ENCODE results near the gene TRMT112.
A peak's percentile ranks its signal among the peaks of the same experiment; 100 is the strongest.

Gene TRMT112

DNA sequence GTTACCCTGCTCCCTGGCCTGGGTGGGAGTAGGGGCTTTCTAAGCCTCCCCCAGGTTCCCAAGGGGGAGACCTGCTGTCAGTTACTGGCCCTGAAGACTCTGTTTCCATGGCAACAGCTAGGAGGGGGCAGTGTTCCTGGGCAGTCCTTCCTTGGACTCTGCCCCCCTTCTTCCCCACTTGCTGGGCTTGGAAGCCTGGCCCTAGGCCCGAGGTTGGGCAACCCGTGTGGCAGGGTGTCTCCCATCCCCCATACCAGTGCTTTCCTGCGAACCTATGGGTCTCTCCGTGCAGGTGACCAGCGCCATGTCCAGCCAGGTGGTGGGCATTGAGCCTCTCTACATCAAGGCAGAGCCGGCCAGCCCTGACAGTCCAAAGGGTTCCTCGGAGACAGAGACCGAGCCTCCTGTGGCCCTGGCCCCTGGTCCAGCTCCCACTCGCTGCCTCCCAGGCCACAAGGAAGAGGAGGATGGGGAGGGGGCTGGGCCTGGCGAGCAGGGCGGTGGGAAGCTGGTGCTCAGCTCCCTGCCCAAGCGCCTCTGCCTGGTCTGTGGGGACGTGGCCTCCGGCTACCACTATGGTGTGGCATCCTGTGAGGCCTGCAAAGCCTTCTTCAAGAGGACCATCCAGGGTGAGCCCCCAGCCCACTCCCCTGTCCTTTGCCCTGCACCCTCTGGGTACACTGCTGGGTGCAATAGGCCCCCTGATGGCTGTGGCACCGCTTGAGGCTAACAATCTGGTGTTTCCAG, 10.3 kb downstream of the TRMT112 start:
- DNase-seq (ENCODE audit: low spot score), result no peak
- in situ Hi-C loops (cut with MboI; ENCODE audit: low sequenced_read_pairs, unreplicated experiment), result no loop called here
- TF ChIP-seq, protein P1, sequence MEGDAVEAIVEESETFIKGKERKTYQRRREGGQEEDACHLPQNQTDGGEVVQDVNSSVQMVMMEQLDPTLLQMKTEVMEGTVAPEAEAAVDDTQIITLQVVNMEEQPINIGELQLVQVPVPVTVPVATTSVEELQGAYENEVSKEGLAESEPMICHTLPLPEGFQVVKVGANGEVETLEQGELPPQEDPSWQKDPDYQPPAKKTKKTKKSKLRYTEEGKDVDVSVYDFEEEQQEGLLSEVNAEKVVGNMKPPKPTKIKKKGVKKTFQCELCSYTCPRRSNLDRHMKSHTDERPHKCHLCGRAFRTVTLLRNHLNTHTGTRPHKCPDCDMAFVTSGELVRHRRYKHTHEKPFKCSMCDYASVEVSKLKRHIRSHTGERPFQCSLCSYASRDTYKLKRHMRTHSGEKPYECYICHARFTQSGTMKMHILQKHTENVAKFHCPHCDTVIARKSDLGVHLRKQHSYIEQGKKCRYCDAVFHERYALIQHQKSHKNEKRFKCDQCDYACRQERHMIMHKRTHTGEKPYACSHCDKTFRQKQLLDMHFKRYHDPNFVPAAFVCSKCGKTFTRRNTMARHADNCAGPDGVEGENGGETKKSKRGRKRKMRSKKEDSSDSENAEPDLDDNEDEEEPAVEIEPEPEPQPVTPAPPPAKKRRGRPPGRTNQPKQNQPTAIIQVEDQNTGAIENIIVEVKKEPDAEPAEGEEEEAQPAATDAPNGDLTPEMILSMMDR (IDR thresholded peaks at IDR 0.05; ENCODE audit: borderline replicate concordance, control extremely low read depth, extremely low read depth, insufficient read depth, missing control alignments), result no peak

DNA sequence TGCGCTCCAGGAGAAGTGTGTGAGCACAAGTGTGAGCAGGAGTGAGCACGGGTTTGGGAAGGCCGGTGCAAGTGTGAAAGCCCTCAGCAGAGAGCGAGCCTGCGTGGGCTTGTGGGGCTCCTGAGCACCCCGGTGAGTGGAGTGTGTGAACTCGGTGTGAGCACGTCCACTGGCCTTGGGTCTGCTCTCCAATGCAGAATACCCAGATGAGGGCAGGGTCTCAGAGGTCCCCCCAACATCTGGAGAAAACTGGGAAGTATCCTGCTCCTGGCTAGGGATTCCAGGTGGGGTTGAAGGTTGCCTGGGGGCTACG, 10.8 kb downstream of the TRMT112 start:
- in situ Hi-C loops (cut with MboI; ENCODE audit: low sequenced_read_pairs, unreplicated experiment), result no loop called here
- TF ChIP-seq, protein P1 (IDR thresholded peaks at IDR 0.05; ENCODE audit: borderline replicate concordance, control extremely low read depth, extremely low read depth, insufficient read depth, missing control alignments), result no peak
- DNase-seq (ENCODE audit: low spot score), result no peak

DNA sequence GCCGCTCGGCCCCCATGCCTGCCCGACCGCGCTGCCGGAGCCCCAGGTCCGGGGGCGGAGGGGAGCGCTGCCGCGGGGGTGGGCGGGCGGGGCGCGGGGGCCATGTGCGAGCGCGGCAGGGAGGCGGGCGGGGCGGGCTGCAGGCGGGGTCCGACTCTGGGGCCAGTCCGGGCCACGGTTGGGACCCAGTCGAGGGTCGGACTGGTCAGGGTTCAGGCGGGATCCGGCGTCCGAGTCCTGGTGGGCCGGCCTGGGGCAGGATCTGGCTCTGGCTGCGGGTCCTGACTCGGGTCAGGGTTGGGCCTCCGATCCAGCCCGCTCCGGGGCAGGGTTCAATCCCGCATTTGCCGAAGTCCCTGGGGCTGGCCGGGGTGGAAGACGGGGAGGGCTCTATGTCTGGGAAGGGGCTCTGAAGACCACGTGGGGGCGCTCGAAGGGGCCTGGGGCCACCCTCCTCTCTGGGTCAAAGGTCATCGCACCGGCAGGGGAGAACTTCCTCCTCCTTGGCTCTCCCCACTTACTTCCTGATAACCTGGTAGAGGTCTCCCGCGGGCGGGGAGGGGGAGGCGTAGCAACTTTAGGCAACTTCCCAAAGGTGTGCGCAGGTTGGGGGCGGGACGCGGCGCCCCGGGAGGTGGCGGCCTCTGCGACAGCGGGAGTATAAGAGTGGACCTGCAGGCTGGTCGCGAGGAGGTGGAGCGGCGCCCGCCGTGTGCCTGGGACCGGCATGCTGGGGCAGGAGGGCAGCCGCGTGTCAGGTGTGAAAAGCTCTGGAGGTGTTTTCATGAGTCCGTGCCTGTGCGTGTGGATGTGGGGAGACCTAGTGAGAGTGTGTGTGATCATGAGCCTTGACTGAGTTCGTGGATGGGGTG, 11.4 kb downstream of the TRMT112 start:
- in situ Hi-C loops (cut with MboI; ENCODE audit: low sequenced_read_pairs, unreplicated experiment), result no loop called here
- DNase-seq (ENCODE audit: low spot score), result no peak
- TF ChIP-seq, protein P1 (IDR thresholded peaks at IDR 0.05; ENCODE audit: borderline replicate concordance, control extremely low read depth, extremely low read depth, insufficient read depth, missing control alignments), result peak; percentile 43

DNA sequence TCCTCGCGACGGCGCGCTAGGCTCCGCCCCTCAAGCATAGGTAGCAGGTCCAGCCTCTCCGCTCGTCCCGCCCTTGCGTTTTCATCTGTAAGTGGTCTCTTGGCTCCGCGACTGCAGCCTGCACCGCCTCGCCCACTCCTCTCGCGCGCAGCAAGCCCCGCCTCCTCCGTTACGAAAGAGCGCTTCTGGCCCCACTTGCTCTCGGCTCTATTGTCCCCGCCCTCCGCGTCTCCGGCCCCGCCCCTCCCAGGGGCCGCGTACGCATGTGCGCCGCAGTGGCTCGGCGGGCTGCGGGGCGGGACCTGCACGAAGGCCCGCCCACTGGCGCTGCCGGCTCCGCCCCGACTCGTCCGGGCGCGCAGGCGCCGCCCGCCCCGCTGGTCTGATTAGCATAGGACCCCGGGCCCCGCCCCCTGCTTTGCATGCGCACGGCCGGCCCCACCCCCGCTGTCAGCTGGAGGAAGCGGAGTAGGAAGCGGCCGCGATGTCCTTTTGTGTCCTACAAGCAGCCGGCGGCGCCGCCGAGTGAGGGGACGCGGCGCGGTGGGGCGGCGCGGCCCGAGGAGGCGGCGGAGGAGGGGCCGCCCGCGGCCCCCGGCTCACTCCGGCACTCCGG, 12.2 kb downstream of the TRMT112 start, which contains the start of gene ESRRA:
Gene ESRRA, plus strand, starts transcription at position 450 of the 616 bp plus-strand sequence. CDS start 1,656 bp downstream, outside the sequence.
- peak; percentile 100 for DNase-seq (ENCODE audit: low spot score)
- TF ChIP-seq, protein P1 (IDR thresholded peaks at IDR 0.05; ENCODE audit: borderline replicate concordance, control extremely low read depth, extremely low read depth, insufficient read depth, missing control alignments), result no peak
- in situ Hi-C loops (cut with MboI; ENCODE audit: low sequenced_read_pairs, unreplicated experiment), result no loop called here

DNA sequence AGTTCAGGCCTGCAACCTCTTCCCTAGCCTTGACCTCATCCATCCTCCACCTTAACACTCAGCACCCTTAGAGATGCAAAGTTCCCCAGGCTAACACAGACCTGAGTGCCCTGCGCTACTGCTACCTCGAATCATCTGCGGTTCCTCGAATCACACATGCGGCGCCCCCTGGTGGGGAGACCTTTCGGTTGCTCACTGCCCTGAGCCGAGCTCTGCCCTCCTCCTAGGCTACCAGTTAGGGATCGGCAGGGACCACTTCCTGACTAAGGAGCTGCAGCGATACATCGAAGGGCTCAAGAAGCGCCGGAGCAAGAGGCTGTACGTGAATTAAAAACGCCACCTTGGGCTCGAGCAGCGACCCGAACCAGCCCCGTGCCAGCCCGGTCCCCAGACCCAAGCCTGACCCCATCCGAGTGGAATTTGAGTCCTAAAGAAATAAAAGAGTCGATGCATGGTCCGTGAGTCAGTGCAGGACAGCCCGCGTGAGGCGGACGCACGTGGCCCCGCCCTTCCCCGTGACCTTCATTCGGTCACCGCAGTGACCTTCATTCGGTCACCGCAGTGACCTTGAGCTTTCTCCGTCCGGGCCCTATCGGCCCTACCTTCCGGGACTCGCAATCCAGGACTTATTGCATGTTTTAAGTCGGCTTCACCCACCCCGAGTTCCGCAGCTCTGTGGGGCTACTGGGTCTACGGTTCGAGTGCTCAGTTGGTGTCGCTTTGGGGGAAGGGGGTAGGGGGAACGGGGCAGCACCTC, 12.9 kb downstream of the TRMT112 start:
- TF ChIP-seq, protein P1 (IDR thresholded peaks at IDR 0.05; ENCODE audit: borderline replicate concordance, control extremely low read depth, extremely low read depth, insufficient read depth, missing control alignments), result peak; percentile 88
- in situ Hi-C loops (cut with MboI; ENCODE audit: low sequenced_read_pairs, unreplicated experiment), result no loop called here
- DNase-seq (ENCODE audit: low spot score), result peak; percentile 88

DNA sequence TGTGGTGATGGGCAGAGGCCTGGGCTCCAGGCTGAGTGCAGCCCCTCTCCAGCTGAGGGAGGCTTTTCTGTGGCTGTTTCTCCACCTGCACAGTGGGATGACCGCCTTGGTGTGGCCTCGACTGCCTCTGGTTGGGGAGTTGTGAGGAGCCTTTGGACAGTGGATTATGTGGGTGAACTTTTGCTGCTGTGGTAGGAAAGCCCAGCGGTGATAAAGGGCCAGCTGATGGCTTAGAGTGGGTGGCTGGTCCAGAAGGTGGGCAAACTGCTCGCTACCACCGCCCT, 13.4 kb downstream of the TRMT112 start:
- TF ChIP-seq, protein P1 (IDR thresholded peaks at IDR 0.05; ENCODE audit: borderline replicate concordance, control extremely low read depth, extremely low read depth, insufficient read depth, missing control alignments), result no peak
- in situ Hi-C loops (cut with MboI; ENCODE audit: low sequenced_read_pairs, unreplicated experiment), result no loop called here
- no peak for DNase-seq (ENCODE audit: low spot score)
